H9 (cell line): Measurements from ENCODE around the gene SMC1B. TPM values are rescaled to one million over a fixed set of nuclear protein-coding genes. Genes with fewer than 3 reads are reported as not detected.

Experiments
- DNase-seq: peaks from one replicate; pipeline ENCODE4 v3.0.0-alpha.2; 2017
- H2AFZ ChIP-seq: one replicate; pipeline ENCODE4 v1.6.1; 2013; ENCODE audit warnings: mild to moderate bottlenecking, low read length, control low read depth, moderate library complexity
- H2AK5ac ChIP-seq: 2 replicates; pipeline ENCODE4 v1.6.1; 2013; ENCODE audit warnings: low read length, control low read depth, mixed read lengths; ENCODE audit not compliant: insufficient read length
- H2BK120ac ChIP-seq: one replicate; pipeline ENCODE4 v1.6.1; 2013; ENCODE audit warnings: low read depth, mild to moderate bottlenecking, low read length, control low read depth, inconsistent platforms; ENCODE audit not compliant: poor library complexity, severe bottlenecking
- H2BK12ac ChIP-seq: 2 replicates; pipeline ENCODE4 v1.6.1; 2013; ENCODE audit warnings: low read length, control low read depth, mixed read lengths, low read depth; ENCODE audit not compliant: insufficient read length
- H2BK15ac ChIP-seq: 2 replicates; pipeline ENCODE4 v1.6.1; 2013; ENCODE audit warnings: low read depth, low read length, control low read depth
- H2BK20ac ChIP-seq: one replicate; pipeline ENCODE4 v1.6.1; 2013; ENCODE audit warnings: low read depth, mild to moderate bottlenecking, low read length, control low read depth, inconsistent platforms; ENCODE audit not compliant: poor library complexity, severe bottlenecking
- H2BK5ac ChIP-seq: 2 replicates; pipeline ENCODE4 v1.6.1; 2013; ENCODE audit warnings: low read length, control low read depth, mixed read lengths; ENCODE audit not compliant: insufficient read length
- H3K14ac ChIP-seq: 2 replicates; pipeline ENCODE4 v1.6.1; 2013; ENCODE audit warnings: low read length, control low read depth; ENCODE audit not compliant: insufficient read depth
- H3K18ac ChIP-seq: 2 replicates; pipeline ENCODE4 v1.6.1; 2013; ENCODE audit warnings: low read depth, mild to moderate bottlenecking, mixed read lengths, low read length, control low read depth; ENCODE audit not compliant: insufficient read length
- H3K23ac ChIP-seq: 2 replicates; pipeline ENCODE4 v1.6.1; 2013; ENCODE audit warnings: low read length, control low read depth, mixed read lengths, low read depth; ENCODE audit not compliant: insufficient read length
- H3K23me2 ChIP-seq: 2 replicates; pipeline ENCODE4 v1.6.1; 2013; ENCODE audit warnings: low read depth, mild to moderate bottlenecking, mixed read lengths, low read length, control low read depth; ENCODE audit not compliant: insufficient read length, poor library complexity, severe bottlenecking
- H3K27ac ChIP-seq: 2 replicates; pipeline ENCODE4 v1.5.1; 2013; ENCODE audit warnings: low read length, control low read depth, mixed read lengths, low read depth; ENCODE audit not compliant: insufficient read length
- H3K27me3 ChIP-seq: 2 replicates; pipeline ENCODE4 v1.6.1; 2013; ENCODE audit warnings: low read length, control low read depth, inconsistent platforms; ENCODE audit not compliant: insufficient read depth
- H3K4ac ChIP-seq: 2 replicates; pipeline ENCODE4 v1.6.1; 2013; ENCODE audit warnings: low read depth, mild to moderate bottlenecking, control low read depth, inconsistent platforms, low read length, moderate library complexity
- H3K4me1 ChIP-seq: 2 replicates; pipeline ENCODE4 v1.6.1; 2013; ENCODE audit warnings: low read length, control low read depth, inconsistent platforms; ENCODE audit not compliant: insufficient read depth
- H3K4me2 ChIP-seq: 2 replicates; pipeline ENCODE4 v1.6.1; 2013; ENCODE audit warnings: low read length, control low read depth, mixed read lengths; ENCODE audit not compliant: insufficient read length, insufficient read depth
- H3K56ac ChIP-seq: 2 replicates; pipeline ENCODE4 v1.6.1; 2013; ENCODE audit warnings: low read depth, mild to moderate bottlenecking, mixed read lengths, low read length, control low read depth; ENCODE audit not compliant: insufficient read length
- H3K79me1 ChIP-seq: 2 replicates; pipeline ENCODE4 v1.6.1; 2013; ENCODE audit warnings: low read depth, mild to moderate bottlenecking, moderate library complexity, low read length, control low read depth, inconsistent platforms; ENCODE audit not compliant: insufficient read depth, poor library complexity, severe bottlenecking
- H3K79me2 ChIP-seq: 2 replicates; pipeline ENCODE4 v1.6.1; 2013; ENCODE audit warnings: low read length, control low read depth, inconsistent platforms; ENCODE audit not compliant: insufficient read depth
- H3K9ac ChIP-seq: 2 replicates; pipeline ENCODE4 v1.6.1; 2013; ENCODE audit warnings: low read length, control low read depth, mixed read lengths; ENCODE audit not compliant: insufficient read length; ENCODE audit errors: extremely low read depth
- H3K9me3 ChIP-seq: one replicate; pipeline ENCODE4 v1.6.1; 2013; ENCODE audit warnings: low read depth, low read length, inconsistent platforms; ENCODE audit not compliant: control insufficient read depth
- H3T11ph ChIP-seq: one replicate; pipeline ENCODE4 v1.6.1; 2013; ENCODE audit warnings: mild to moderate bottlenecking, low read length, control low read depth, inconsistent platforms
- H4K20me1 ChIP-seq: one replicate; pipeline ENCODE4 v1.6.1; 2013; ENCODE audit not compliant: control insufficient read depth, insufficient read length, insufficient read depth
- H4K5ac ChIP-seq: 2 replicates; pipeline ENCODE4 v1.6.1; 2013; ENCODE audit warnings: low read depth, mild to moderate bottlenecking, mixed read lengths, low read length, control low read depth; ENCODE audit not compliant: insufficient read length
- H4K8ac ChIP-seq: replicated peaks from 2 replicates; pipeline ENCODE4 v1.6.1; 2013; ENCODE audit warnings: low read length, control low read depth, mixed read lengths, low read depth; ENCODE audit not compliant: insufficient read length
- H4K91ac ChIP-seq: 2 replicates; pipeline ENCODE4 v1.6.1; 2013; ENCODE audit warnings: low read depth, mild to moderate bottlenecking, moderate library complexity, mixed read lengths, low read length, control low read depth; ENCODE audit not compliant: insufficient read length
- H3K27ac Mint-ChIP-seq, 3 experiments: 2 replicates in 2 of 3; 3 replicates in 1 of 3; pipeline ENCODE4 v1.8.0; 2020 to 2021; ENCODE audit warnings: mixed read lengths in 3 of 3, mild to moderate bottlenecking in 1 of 3, moderate library complexity in 1 of 3
- H3K27me3 Mint-ChIP-seq: 2 replicates; pipeline ENCODE4 v1.8.0; 2021; ENCODE audit warnings: low read depth, mild to moderate bottlenecking, moderate library complexity, mixed read lengths
- H3K36me3 Mint-ChIP-seq, 3 experiments: 2 replicates in 2 of 3; 3 replicates in 1 of 3; pipeline ENCODE4 v1.8.0; 2020 to 2021; ENCODE audit warnings: low read depth in 3 of 3, mixed read lengths in 3 of 3; ENCODE audit not compliant: insufficient read depth in 1 of 3
- H3K4me1 Mint-ChIP-seq, 2 experiments: 2 replicates each; pipeline ENCODE4 v1.8.0; 2020; ENCODE audit warnings: mixed read lengths in 2 of 2
- H3K4me3 Mint-ChIP-seq, 2 experiments: 2 replicates in 1 of 2; 3 replicates in 1 of 2; pipeline ENCODE4 v1.8.0; 2020 to 2021; ENCODE audit warnings: mild to moderate bottlenecking in 2 of 2, mixed read lengths in 2 of 2, moderate library complexity in 1 of 2
- H3K9me3 Mint-ChIP-seq, 2 experiments: 2 replicates in 1 of 2; 3 replicates in 1 of 2; pipeline ENCODE4 v1.8.0; 2020; ENCODE audit warnings: mild to moderate bottlenecking in 2 of 2, mixed read lengths in 2 of 2, moderate library complexity in 1 of 2
- WGBS: extraction: QIAGEN DNeasy Blood & Tissue Kit; methylation state at CpG from one replicate; pipeline ENCODE4 v1.1.7; 2013; ENCODE audit warnings: missing lambda C conversion rate, low lambda C conversion rate, mixed read lengths; ENCODE audit not compliant: insufficient read length; ENCODE audit errors: extremely low coverage; 5-methylcytosine and 5-hydroxymethylcytosine counted together
- total RNA-seq: library from RNA; stranded (reverse); gene quantifications from 2 replicates; pipeline ENCODE4 v1.2.1, GENCODE V29; 2021
- TF ChIP-seq, protein P1 (sequence below): fragments of 200-600 bp; sonication (generic); conservative IDR thresholded peaks from 3 replicates; pipeline ENCODE4 v1.8.0; 2021; ENCODE audit warnings: antibody characterized with exemption, mild to moderate bottlenecking

The SMC1B gene
- total RNA-seq, 1 experiment from 2014 or later, result not detected

DNA sequence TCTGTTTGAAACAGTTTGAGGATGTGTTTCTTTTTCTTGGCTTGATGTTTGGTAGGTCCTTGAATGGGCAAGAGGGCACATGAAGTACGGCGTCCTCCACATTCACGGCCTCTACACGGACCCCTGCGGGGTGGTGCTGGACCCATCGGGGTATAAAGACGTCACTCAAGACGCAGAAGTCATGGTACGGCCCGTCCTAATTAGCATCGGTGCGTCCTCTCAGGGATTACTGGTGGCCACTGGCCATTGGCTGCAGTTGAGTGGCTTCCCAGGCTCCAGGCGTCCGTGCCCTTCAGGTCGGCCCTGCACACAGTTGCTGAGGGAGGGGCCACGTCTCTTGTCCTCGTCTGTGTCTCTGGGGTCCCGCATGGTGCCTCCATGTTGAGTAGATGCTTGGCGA, 82.9 kb downstream of the SMC1B start:
- no peaks in the 10 kb centered on the region for H3K23me2 ChIP-seq
- no peaks in the 10 kb centered on the region for H3K4me1 Mint-ChIP-seq
- no peak overlapping the region for H2BK12ac ChIP-seq
- H3K9me3 Mint-ChIP-seq, result no peaks in the 10 kb centered on the region; a peak in 1 of 5 replicates
- no peaks in the 10 kb centered on the region for H3K4me1 ChIP-seq
- TF ChIP-seq, protein P1, sequence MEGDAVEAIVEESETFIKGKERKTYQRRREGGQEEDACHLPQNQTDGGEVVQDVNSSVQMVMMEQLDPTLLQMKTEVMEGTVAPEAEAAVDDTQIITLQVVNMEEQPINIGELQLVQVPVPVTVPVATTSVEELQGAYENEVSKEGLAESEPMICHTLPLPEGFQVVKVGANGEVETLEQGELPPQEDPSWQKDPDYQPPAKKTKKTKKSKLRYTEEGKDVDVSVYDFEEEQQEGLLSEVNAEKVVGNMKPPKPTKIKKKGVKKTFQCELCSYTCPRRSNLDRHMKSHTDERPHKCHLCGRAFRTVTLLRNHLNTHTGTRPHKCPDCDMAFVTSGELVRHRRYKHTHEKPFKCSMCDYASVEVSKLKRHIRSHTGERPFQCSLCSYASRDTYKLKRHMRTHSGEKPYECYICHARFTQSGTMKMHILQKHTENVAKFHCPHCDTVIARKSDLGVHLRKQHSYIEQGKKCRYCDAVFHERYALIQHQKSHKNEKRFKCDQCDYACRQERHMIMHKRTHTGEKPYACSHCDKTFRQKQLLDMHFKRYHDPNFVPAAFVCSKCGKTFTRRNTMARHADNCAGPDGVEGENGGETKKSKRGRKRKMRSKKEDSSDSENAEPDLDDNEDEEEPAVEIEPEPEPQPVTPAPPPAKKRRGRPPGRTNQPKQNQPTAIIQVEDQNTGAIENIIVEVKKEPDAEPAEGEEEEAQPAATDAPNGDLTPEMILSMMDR, result no peak
- no peaks in the 10 kb centered on the region for H4K20me1 ChIP-seq
- H3K9ac ChIP-seq, result no peak overlapping the region
- H3K14ac ChIP-seq, result no peak overlapping the region; the same call in 1 of the 2 replicates
- H3K9me3 ChIP-seq, result no peaks in the 10 kb centered on the region
- H3K27me3 Mint-ChIP-seq, result no peaks in the 10 kb centered on the region
- no peak overlapping the region for H3K56ac ChIP-seq
- H2BK120ac ChIP-seq, result no peak overlapping the region
- H3K79me1 ChIP-seq, result no peaks in the 10 kb centered on the region
- H4K8ac ChIP-seq, result no peak overlapping the region
- no peak overlapping the region for H2BK20ac ChIP-seq
- no peak overlapping the region for H2AK5ac ChIP-seq
- WGBS, result no CpG with 5 or more reads among the region's 19 CpGs
- H2BK15ac ChIP-seq, result no peak overlapping the region
- peak overlapping the region in 1 of 3 experiments; percentile 70; a peak in 2 of 7 replicates for H3K27ac Mint-ChIP-seq
- no peak overlapping the region for H2AFZ ChIP-seq
- no peak overlapping the region for H3K27ac ChIP-seq
- H3K18ac ChIP-seq, result no peak overlapping the region
- no peak overlapping the region for H3K4me2 ChIP-seq
- H3K79me2 ChIP-seq, result no peaks in the 10 kb centered on the region
- H3K36me3 Mint-ChIP-seq, result peaks cover 10 to 68% (median 62%) of the 10 kb centered on the region in 3 experiments; a peak in 6 of 7 replicates
- no peak overlapping the region for H3K4me3 Mint-ChIP-seq
- no peak overlapping the region for H4K5ac ChIP-seq
- no peak overlapping the region for H3K4ac ChIP-seq
- no peak for DNase-seq
- no peaks in the 10 kb centered on the region for H3K27me3 ChIP-seq
- no peak overlapping the region for H4K91ac ChIP-seq
- H2BK5ac ChIP-seq, result no peak overlapping the region
- H3T11ph ChIP-seq, result no peak overlapping the region
- H3K23ac ChIP-seq, result no peak overlapping the region
